Hepatocyte (in vitro differentiated cells): ENCODE results near the gene BOK.

Experiments used
- EZH2phosphoT487 ChIP-seq: fragments of 200-600 bp; sonication (generic); IDR thresholded peaks from one replicate; pipeline ENCODE4 v1.6.1; 2018; ENCODE audit warnings: antibody characterized with exemption, mild to moderate bottlenecking, low read depth, moderate library complexity; ENCODE audit not compliant: unreplicated experiment, severe bottlenecking
- TF ChIP-seq, protein P1 (sequence below): fragments of 200-600 bp; sonication (generic); IDR thresholded peaks from 2 replicates; pipeline ENCODE4 v1.5.1; 2016; ENCODE audit warnings: antibody characterized with exemption, mild to moderate bottlenecking; ENCODE audit not compliant: poor library complexity

DNA sequence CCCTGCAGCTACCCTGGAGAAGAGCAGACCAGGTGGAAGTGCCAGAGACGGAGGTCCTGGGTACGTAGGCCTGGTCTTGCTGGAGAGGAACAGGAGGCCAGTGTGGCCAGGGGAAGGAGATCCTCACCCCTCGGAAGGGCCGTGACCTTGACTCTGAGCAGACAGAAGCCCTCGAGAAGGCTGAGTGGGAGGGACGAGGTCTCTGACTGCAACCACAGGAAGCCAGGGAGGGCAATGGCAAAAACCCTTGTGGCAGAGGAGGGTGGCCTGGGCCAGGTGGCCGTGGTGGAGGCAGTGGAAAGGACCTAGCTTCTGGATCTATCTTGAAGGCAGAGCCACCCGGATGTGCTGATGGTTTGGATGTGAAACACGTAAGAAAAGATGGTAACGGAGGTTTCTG is 50.3 kb downstream of the BOK start:
- TF ChIP-seq, protein P1, sequence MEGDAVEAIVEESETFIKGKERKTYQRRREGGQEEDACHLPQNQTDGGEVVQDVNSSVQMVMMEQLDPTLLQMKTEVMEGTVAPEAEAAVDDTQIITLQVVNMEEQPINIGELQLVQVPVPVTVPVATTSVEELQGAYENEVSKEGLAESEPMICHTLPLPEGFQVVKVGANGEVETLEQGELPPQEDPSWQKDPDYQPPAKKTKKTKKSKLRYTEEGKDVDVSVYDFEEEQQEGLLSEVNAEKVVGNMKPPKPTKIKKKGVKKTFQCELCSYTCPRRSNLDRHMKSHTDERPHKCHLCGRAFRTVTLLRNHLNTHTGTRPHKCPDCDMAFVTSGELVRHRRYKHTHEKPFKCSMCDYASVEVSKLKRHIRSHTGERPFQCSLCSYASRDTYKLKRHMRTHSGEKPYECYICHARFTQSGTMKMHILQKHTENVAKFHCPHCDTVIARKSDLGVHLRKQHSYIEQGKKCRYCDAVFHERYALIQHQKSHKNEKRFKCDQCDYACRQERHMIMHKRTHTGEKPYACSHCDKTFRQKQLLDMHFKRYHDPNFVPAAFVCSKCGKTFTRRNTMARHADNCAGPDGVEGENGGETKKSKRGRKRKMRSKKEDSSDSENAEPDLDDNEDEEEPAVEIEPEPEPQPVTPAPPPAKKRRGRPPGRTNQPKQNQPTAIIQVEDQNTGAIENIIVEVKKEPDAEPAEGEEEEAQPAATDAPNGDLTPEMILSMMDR, result no peak
- TF ChIP-seq EZH2phosphoT487, result no peak
